H1 (cell line): Measurements from ENCODE around the gene CCDC196. TPM values are rescaled to one million over a fixed set of nuclear protein-coding genes. Genes with fewer than 3 reads are reported as not detected.

Experiments
- CHD7 ChIP-seq: fragments of 300-600 bp; sonication (generic); IDR thresholded peaks from 2 replicates; pipeline ENCODE4 v1.7.1; 2012; ENCODE audit warnings: low read length, moderate library complexity, mild to moderate bottlenecking, inconsistent platforms; ENCODE audit not compliant: insufficient replicate concordance
- CTCF ChIP-seq, 3 experiments: IDR thresholded peaks; 1 replicate in 2 of 3; 2 replicates in 1 of 3; pipeline versions ENCODE4 v1.5.1 to v1.6.1; 2011; ENCODE audit warnings: low read length in 3 of 3, mild to moderate bottlenecking in 3 of 3, inconsistent platforms in 2 of 3, low read depth in 1 of 3, moderate library complexity in 1 of 3; ENCODE audit not compliant: insufficient read depth in 1 of 3; ENCODE audit errors: control extremely low read depth in 1 of 3
- NANOG ChIP-seq: IDR thresholded peaks from 2 replicates; pipeline ENCODE4 v1.6.1; 2011; ENCODE audit warnings: low read length, low read depth, mild to moderate bottlenecking, inconsistent platforms; ENCODE audit not compliant: insufficient read depth, poor library complexity, severe bottlenecking
- POU5F1 ChIP-seq: IDR thresholded peaks from 2 replicates; pipeline ENCODE4 v1.6.1; 2011; ENCODE audit warnings: low read depth, mild to moderate bottlenecking, low read length, moderate library complexity
- SIX5 ChIP-seq: IDR thresholded peaks from 2 replicates; pipeline ENCODE4 v1.6.1; 2011; ENCODE audit warnings: mild to moderate bottlenecking, low read depth, low read length
- SP4 ChIP-seq: IDR thresholded peaks from 2 replicates; pipeline ENCODE4 v1.6.1; 2012; ENCODE audit warnings: low read length, inconsistent platforms
- SRF ChIP-seq: IDR thresholded peaks from 2 replicates; pipeline ENCODE4 v1.6.1; 2011; ENCODE audit warnings: mild to moderate bottlenecking, low read depth, low read length, moderate library complexity
- TEAD4 ChIP-seq: IDR thresholded peaks from 2 replicates; pipeline ENCODE4 v1.6.1; 2012; ENCODE audit warnings: low read depth, low read length, inconsistent platforms, mixed read lengths
- polyA plus RNA-seq, 7 experiments: library from polyadenylated mRNA; depleted of rRNA in 3 of 7; stranded (reverse) in 5 of 7; unstranded in 2 of 7; fragments of >200 nt in 5 of 7; fragments of 200-250 nt in 2 of 7; gene quantifications; 1 replicate in 5 of 7; 2 replicates in 1 of 7; 4 replicates in 1 of 7; pipeline versions ENCODE4 v1.2.1 to v1.2.3, GENCODE V29; 2011 to 2013; ENCODE audit warnings: missing spikeins in 2 of 7, mixed read lengths in 2 of 7
- total RNA-seq: library from RNA; stranded (reverse); fragmentation: NEBNext Ultra II Directional; extraction: Animal tissue kit (Norgen Biotek cat#: 25700); gene quantifications from 2 replicates; pipeline ENCODE4 v1.2.1, GENCODE V29; 2021

Gene CCDC196
- total and polyA plus RNA-seq, 2 of the 8 experiments (the other 6 are each of a cell fraction or from before 2014, with no cell fraction given): not detected

- TF ChIP-seq CHD7 (no peak), TEAD4 (no peak), CTCF (IDR thresholded peaks at IDR 0.05; ENCODE audit: control extremely low read depth in 1 of 3, insufficient read depth in 1 of 3, low read depth in 1 of 3, low read length in 3 of 3) (no peak), POU5F1 (no peak), SRF (peak; percentile 88), SP4 (no peak), NANOG (no peak), SIX5 (no peak)
Measured at GRCh38 chr14:66507722-66508546, 21.8 kb downstream of the CCDC196 start, which contains the start of gene GPHN (continued).
